HG02840 (cell line): ENCODE measurements around the gene INPP5B.

Source experiments
- ATAC-seq: cut with Tn5 transposase; IDR thresholded peaks from one replicate; pipeline ENCODE4 v1.9.1; 2021; ENCODE audit warnings: mild to moderate bottlenecking, moderate library complexity, moderate number of reproducible peaks; ENCODE audit not compliant: unreplicated experiment, low FRiP score

The INPP5B gene

DNA sequence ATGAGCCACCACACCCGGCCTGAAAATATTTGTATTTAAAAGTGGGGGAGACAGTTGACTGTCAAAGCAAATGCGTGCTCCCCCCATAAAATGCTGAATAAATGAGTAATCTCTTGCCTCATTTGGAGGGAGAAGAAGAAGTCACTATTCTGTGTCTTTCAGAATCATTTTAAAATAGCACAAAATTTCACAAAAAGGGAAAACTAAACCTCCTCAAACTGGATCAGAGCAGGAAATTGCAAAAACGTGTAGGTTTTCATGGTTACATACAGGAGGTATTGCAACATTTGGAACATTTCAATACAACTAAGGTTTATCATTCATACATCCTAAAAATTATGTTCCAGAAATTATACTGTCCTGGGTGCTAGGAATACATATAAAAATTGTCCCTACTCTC, 101.1 kb downstream of the INPP5B start:
- ATAC-seq: no peak

DNA sequence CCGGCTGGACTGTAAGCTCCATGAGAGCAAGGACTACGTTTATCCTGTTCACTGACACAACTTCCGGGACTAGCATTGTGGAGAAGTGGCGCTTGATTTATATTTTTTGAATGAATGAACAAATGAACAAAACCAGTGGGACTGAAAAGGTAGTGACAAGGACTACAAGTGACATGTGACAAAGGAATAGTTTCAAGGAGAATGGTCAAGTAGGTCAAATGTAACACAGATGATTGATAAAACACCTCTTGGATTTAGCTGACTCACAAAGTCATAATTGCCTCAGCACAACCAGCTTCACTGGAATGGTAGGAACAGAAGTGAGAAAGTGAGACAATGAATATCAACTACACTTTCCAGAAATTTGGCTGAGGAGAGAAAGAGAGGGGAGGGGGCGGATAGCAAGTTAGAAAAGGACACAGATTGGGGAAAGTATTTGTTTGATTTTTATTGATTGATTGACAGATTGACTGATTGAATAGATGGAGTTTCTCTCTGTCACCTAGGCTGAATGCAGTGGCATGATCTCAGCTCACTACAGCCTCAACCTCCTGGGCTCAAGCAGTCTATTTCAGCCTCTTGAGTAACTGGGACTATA, 101.7 kb downstream of the INPP5B start:
- no peak for ATAC-seq

DNA sequence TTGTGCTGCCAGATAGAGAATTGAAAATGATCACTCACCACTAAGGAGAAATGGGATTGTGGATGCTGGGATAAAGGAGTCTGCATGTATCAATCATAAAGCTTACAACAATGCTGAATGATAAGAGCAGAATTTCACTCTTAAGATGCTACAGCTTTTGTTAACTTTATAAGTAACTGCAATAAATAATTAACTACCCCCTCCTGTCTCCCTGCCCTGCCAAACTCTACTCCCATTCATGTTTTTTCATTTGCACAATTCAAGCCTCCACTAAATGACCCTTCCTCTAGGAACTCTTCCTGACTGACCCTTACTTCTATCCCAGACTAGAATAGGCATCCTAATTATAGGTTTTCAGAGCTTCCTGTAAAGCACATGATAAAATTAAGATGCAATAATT, 102.3 kb downstream of the INPP5B start:
- ATAC-seq: no peak

DNA sequence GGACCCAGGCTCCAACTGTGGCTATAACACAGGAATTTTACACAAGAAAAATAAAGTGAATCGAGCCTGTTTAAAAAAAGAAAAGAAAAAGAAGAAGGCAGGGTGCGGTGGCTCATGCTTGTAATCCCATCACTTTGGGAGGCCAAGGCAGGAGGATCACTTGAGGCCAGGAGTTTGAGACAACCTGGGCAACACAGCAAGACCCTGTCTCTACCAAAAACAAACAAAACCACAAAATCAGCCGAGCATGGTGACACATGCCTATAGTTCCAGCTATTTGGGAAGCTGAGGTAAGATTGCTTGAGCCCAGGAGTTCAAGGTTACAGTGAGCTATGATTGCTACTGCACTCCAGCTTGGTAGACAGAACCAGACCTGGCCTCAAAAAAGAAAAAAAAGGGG, 105.2 kb downstream of the INPP5B start:
- ATAC-seq: no peak

DNA sequence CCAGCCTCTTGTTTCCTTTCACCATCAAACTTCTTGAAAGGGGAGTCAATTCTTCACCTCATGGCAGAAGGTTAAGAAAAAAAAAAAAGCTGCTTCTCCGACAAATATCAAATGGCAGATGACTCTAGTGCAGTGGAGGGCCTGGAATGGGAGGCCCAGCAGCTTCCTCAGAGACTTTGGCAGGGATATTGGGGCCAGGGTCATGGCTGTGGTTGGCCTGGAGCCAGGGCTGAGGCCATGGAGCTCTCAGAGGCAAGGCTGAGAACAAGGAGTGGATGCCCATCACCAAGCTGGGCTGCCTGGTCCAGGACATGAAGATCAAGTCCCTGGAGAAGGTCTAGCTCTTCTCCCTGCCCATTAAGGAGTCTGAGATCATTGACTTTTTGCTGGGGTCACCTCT, 106.1 kb downstream of the INPP5B start:
- ATAC-seq: no peak

DNA sequence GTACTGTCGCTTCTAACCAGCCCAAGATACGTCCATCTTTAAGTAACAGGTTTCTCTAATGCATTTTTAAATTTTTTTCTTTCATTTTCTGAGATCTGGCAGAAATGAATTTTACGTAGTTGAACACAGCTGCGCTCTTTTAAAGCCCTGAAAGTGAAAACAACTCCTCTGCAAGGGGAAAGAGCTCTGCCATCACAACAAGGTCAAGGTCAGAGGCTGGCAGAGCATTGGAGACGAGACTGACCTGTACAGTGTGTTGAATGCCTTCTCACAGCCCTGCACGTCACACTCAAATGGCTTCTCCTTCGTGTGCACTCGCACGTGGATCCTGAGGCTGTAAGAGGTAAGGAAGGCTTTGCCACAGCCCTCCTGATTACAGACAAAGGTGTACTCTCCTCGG, 107.2 kb downstream of the INPP5B start:
- ATAC-seq: no peak

DNA sequence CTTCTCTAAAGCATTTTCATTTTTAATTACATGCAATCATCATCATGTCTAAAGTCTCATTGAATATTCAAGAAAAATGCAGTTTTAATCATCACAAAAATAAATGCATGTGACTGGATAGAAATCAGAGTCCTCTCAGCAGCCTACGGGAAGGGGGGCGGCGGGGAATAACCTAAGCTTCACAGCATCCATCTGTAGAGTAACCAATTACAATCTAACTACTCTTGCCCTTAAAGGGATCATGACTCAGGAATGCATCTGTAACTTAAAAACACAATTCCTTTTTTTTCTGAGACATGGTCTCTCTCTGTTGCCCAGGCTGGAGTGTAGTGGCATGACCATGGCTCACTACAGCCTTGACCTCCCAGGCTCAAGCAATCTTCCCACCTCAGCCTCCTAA, 110.1 kb downstream of the INPP5B start:
- no peak for ATAC-seq

DNA sequence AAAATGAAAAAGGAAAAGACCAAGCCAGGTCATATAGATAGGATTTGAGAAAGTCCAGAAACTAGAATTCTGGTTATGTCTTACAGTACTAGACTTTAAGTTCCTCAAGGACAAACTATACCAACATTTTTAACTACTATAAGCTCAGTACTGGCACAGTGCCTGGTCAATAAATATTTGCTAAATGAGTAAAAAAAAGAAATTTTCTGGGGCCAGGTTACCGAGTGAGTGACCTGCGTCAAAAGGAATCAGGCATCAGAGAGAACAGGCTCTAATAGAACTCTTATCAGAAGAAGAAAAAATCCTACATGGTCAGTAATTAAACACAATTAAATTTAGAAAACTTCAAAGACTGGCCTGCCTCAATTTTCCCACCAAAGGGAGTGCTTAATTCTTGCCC, 115.0 kb downstream of the INPP5B start:
- no peak for ATAC-seq

DNA sequence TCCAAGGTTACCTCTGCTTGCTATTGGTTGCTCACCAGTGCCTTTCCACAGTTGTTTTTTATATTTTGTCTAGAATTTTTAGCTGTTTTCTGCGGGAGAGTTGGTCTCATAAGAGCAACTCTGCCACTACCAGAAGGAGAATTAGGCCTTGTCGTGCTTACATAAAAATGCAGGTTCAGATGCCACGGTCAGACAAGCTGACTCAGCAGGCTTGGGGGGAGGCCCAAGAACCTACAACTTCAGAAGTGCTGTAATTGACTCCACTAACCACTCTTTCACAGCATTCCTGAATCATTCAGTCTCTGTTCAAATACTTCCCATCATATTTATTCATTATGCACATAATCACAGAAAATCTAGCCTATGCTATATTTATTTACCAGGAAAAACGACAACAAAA, 115.7 kb downstream of the INPP5B start:
- no peak for ATAC-seq

DNA sequence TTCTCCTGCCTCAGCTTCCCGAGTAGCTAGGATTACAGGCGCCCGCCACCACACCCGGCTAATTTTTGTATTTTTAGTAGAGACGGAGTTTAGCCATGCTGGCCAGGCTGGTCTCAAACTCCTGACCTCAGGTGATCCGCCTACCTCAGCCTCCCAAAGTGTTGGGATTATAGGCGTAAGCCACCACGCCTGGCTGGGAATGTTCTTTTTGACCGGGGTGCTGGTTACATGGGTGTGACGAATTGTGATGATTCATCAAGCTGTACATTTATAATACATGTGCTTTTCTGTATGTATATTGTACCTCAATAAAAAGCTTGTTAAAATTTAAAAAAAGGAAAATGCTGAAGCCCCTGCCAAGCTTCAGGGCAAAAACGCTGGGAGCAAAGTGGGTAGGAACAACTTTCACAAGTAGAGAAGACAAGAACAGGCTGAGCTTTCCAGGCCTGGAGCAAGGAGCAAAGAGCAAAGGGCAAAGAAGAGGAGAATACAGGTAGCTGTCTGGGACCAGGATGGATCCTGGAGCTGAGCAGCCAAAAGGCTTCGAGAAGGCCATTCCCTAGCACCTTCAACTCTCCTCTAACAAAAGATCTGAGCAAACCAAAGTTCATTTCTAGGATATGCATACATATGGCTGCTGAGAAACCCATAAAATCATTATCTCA, 118.3 kb downstream of the INPP5B start:
- no peak for ATAC-seq

DNA sequence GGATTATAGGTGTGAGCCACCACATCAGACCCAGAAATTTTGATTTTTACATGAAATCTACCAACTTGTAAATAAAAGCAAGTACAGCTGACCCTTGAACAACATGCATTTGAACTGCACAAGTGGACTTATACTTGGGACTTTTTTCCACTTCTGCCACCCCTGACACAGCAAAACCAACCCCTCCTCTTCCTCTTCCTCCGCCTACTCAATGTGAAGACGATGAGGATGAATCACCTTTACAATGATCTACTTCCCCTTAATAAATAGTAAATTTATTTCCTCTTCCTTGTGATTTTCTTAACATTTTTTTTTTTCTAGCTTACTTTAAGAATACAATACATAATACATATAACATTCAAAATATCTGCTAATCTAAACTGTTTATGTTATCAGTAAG, 121.3 kb downstream of the INPP5B start:
- ATAC-seq: no peak

DNA sequence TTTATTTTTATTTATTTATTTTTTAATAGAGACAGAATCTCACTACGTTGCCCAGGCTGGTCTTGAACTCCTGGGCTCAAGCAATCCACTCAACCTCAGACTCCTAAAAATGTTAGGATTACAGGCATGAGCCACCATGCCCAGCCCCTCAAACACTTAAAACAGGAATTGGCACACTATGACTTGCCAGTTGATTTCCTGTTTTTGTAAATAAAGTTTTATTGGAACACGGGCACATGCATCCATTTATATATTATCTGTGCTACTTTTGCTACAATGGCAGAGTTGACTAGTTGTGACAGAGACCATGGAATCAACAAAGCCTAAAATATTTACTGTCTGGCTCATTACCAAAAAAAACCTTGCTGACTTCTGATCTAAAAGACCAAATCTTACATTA, 122.9 kb downstream of the INPP5B start:
- ATAC-seq: no peak

DNA sequence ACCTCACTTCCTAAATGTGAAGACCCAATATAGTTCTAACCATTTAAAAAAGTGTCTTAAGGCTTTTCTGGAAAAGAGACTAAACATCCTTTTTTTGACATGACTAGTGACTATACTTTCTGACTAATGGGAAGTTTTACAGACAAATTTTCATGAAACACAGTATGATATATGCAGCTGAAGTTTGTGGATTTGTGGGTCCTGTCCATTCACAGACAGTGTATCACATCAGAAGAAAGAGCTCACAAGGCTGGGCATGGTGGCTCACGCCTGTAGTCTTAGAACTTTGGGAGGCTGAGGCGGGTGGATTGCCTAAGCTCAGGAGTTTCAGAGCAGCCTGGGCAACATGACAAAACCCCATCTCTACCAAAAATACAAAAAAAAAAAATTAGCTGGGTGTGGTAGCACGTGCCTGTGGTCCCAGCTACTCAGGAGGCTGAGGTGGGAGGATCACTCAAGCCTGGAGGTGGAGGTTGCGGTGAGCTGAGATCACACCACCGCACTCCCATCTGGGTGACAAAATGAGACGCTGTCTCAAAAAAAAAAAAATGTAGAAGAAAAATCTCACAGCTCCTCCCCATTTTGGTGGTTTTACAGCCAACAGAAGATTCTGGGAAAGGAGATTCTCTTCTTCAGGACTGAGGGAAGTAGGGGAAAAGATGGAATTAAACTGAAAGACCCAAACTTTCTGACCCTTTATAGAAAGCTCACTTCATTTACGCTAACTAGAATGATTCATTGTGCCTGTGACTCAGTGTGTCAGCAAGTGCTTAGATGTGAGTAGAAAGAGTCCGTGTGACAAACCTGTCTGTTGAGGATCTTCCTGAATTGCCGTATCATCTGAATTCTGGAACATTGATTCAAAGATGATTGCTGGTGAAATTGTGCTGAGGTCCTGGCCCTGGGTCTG, 123.7 kb downstream of the INPP5B start:
- no peak for ATAC-seq

DNA sequence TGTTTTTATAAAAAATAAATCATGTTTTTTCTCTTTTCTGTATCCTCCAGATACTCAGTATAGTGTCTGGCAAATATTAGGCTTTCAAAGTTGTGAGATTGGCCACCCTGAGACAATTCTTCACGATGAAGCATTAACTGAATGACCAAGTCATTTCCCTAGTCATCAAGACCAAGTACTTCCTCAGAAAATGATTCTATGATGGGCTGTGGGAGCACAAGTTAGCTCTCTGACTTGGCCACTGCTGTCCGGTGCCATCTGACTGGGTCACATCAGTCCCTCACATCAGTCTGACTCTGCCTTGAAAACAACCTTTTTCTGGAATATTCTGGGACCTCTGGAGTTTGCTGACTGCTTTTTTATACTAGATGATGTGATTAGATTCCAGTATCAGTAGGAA, 125.4 kb downstream of the INPP5B start:
- ATAC-seq: no peak

DNA sequence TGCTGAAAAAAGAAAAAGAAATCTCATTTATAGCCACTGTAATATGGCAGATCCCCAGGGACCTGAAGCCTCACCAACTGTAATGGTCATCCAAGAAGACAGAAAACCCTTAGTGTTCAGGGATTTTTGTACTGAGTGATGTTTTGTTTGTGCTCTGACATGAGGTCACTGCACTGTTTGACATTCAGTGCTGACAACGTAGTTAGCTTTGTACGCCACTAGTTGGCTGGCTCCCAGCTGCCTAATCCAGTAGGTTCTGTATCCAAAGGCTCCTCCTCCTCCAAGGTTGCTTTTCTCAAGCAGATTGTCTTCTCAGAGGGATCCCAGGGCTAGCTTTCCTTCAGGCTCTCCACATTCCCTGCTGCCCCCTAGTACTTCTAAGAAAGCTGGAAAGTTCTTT, 129.4 kb downstream of the INPP5B start:
- no peak for ATAC-seq

DNA sequence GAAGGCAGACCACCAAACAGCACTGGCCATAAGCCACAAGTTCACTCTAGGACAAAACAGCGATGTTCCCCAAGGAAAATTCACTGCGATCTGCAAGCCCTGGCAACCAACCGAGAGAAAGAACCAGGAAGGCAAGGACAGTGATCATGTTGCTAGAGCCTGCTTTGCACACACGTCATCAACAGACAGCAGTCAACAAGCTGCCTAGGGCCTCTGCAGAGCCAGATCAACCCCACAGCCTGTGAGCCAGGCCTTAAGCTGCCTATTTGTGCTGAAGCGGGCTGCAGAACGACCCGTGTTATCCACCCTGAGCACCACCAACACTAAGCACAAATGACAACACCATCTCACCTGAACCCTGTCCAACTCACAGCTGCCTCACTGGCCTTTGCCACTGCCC, 132.6 kb downstream of the INPP5B start:
- ATAC-seq: no peak

DNA sequence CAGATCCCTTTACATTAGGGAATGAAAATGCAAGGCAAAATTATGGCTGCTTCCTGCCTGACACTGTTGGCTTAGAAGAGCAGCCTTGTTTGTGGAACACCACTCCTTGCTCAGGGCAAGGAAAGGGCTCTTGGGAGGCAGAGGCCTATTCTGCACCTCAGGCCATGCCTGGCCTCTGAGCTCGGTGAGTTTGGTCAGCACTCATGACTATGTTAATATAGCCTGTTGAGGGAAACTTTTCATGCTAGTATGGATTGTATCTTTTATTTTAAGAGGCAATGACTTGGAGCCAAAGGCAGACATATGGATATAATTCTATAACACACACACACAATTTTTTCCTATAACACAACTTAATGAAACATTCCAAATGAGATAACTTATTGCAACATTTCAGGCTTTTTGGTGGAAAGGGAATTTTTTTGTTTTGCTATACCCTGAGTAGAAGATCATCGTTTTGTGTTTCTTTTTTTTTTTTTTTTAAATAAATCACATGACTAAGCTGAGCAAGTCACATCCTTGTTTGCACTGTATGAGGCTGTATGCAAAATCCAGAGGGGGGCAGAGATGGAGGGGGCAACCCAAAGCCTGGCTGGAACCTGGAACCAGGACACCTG, 133.2 kb downstream of the INPP5B start:
- ATAC-seq: no peak

DNA sequence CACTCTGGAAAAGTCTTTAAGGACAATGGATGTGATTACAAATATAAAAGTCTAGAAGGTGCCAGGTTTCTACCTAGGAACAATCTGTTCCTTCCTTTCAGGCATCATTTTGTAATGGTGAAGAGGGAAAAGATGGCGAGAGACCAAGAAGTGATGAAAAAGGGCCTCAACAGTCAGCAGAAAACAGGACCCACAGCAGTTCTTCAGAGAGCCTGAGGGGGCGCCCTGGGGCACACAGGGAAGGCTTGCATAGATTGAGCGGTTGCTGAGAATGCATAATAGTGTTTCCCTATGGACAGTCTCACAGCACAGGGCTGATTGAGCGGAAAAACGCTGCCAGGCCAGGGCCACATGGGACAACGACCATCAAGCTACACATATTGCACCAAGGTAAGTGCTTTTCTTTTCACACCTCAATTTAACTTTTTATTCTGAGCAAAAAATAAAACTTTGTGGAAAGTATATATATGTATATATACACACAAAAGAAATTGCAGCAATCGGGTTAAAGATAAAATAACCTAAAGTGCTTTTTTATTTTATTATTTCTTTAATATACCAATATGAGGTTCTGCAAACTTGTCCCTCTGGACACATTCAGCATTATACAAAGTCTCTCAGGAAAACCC, 135.7 kb downstream of the INPP5B start:
- ATAC-seq: no peak
